ENCODE data around the gene PKP4.
"Not testable (repeated sequence)": the region's sequence is repeated elsewhere in the genome, so short reads cannot be mapped to it uniquely, and the experiment has no call there.

GRCh38 chr2:158433716-158434115 lies 23.0 kb upstream of the PKP4 start:
- TF ChIP-seq NFRKB (IDR thresholded peaks at IDR 0.05); ELF4 (IDR thresholded peaks at IDR 0.05); FOXM1 (IDR thresholded peaks at IDR 0.05; ENCODE audit: borderline replicate concordance); ZNF384 (IDR thresholded peaks at IDR 0.05); CTBP1 (IDR thresholded peaks at IDR 0.05; ENCODE audit: borderline replicate concordance); SP1 (IDR thresholded peaks at IDR 0.05); FOXA1 (IDR thresholded peaks at IDR 0.05); LEF1 (IDR thresholded peaks at IDR 0.05; ENCODE audit: borderline replicate concordance); PKNOX1 (IDR thresholded peaks at IDR 0.05); L3MBTL2 (conservative IDR thresholded peaks at IDR 0.05); SUZ12 (IDR thresholded peaks at IDR 0.05); FOXK2 (IDR thresholded peaks at IDR 0.05); BHLHE40 (IDR thresholded peaks at IDR 0.05; ENCODE audit: borderline replicate concordance): not testable (repeated sequence)
